HEK293 (cell line): ENCODE measurements around the gene SLC25A26.

Source experiments
- CTCF ChIA-PET: fragments of 350-600 bp; formaldehyde crosslinking; extraction: SDS; loops from one replicate; lab custom pipeline; 2021; ENCODE audit warnings: antibody characterized with exemption; lab: Yijun Ruan, JAX
- POLR2A ChIA-PET: fragments of 300-600 bp; formaldehyde crosslinking; extraction: SDS; loops from one replicate; lab custom pipeline; 2020; ENCODE audit warnings: antibody characterized with exemption, inconsistent platforms; lab: Yijun Ruan, JAX
- H3K27ac ChIP-seq: fragments of 200-500 bp; sonication (Bioruptor generic); 2 replicates; pipeline ENCODE4 v1.5.1; 2014; ENCODE audit warnings: low read depth, low read length, control low read depth, inconsistent platforms; ENCODE audit errors: extremely low read depth
- H3K36me3 ChIP-seq, 2 experiments: fragments of 200-500 bp in 1 of 2; sonication (Bioruptor generic) in 1 of 2; 1 replicate in 1 of 2; 2 replicates in 1 of 2; pipeline ENCODE4 v1.5.1; 2014 to 2017; ENCODE audit warnings: inconsistent platforms in 2 of 2, low read length in 2 of 2; ENCODE audit not compliant: control insufficient read depth in 2 of 2, insufficient read depth in 1 of 2
- H3K4me1 ChIP-seq: fragments of 200-500 bp; sonication (Bioruptor generic); 2 replicates; pipeline ENCODE4 v1.5.1; 2014; ENCODE audit warnings: mild to moderate bottlenecking, low read length, inconsistent platforms; ENCODE audit not compliant: control insufficient read depth, insufficient read depth
- H3K4me3 ChIP-seq: 2 replicates; pipeline ENCODE4 v1.5.1; 2011; ENCODE audit warnings: low read depth, mild to moderate bottlenecking, control low read depth, low read length, moderate library complexity
- H3K9me3 ChIP-seq: fragments of 200-500 bp; sonication (Bioruptor generic); 2 replicates; pipeline ENCODE4 v1.5.1; 2014; ENCODE audit warnings: low read depth, low read length, inconsistent platforms; ENCODE audit not compliant: control insufficient read depth, insufficient read depth
- BCL6B ChIP-seq: fragments of 450-650 bp; formaldehyde crosslinking; IDR thresholded peaks from 2 replicates; pipeline ENCODE4 v1.5.1; 2017; ENCODE audit warnings: missing biosample characterization, missing genetic modification characterization
- EGR2 ChIP-seq: fragments of 450-650 bp; formaldehyde crosslinking; IDR thresholded peaks from 2 replicates; pipeline ENCODE4 v1.5.1; 2016; ENCODE audit warnings: low read depth, missing biosample characterization, missing genetic modification characterization
- ELK4 ChIP-seq: IDR thresholded peaks from 2 replicates; pipeline ENCODE4 v1.6.1; 2011; ENCODE audit warnings: mild to moderate bottlenecking, low read depth, low read length, borderline replicate concordance
- FEZF1 ChIP-seq: fragments of 450-650 bp; formaldehyde crosslinking; IDR thresholded peaks from 2 replicates; pipeline ENCODE4 v1.5.1; 2016; ENCODE audit warnings: missing biosample characterization, missing genetic modification characterization
- GLIS2 ChIP-seq: fragments of 450-650 bp; formaldehyde crosslinking; IDR thresholded peaks from 2 replicates; pipeline ENCODE4 v1.5.1; 2016; ENCODE audit warnings: missing biosample characterization, missing genetic modification characterization
- KLF16 ChIP-seq: fragments of 450-650 bp; formaldehyde crosslinking; IDR thresholded peaks from 2 replicates; pipeline ENCODE4 v1.5.1; 2017; ENCODE audit warnings: missing biosample characterization, missing genetic modification characterization
- PRDM1 ChIP-seq: fragments of 450-650 bp; formaldehyde crosslinking; IDR thresholded peaks from 2 replicates; pipeline ENCODE4; 2016; ENCODE audit warnings: missing biosample characterization, missing genetic modification characterization
- PRDM2 ChIP-seq: fragments of 450-650 bp; formaldehyde crosslinking; IDR thresholded peaks from 2 replicates; pipeline ENCODE4 v1.5.1; 2016; ENCODE audit warnings: missing biosample characterization, missing genetic modification characterization, borderline replicate concordance
- SP2 ChIP-seq: fragments of 450-650 bp; formaldehyde crosslinking; IDR thresholded peaks from 2 replicates; pipeline ENCODE4 v1.5.1; 2016; ENCODE audit warnings: missing biosample characterization, missing genetic modification characterization
- TSHZ1 ChIP-seq: fragments of 450-650 bp; formaldehyde crosslinking; IDR thresholded peaks from 2 replicates; pipeline ENCODE4 v1.5.1; 2016; ENCODE audit warnings: missing biosample characterization, missing genetic modification characterization, borderline replicate concordance
- ZBTB10 ChIP-seq: fragments of 450-650 bp; formaldehyde crosslinking; IDR thresholded peaks from 2 replicates; pipeline ENCODE4 v1.5.1; 2016; ENCODE audit warnings: missing biosample characterization, missing genetic modification characterization
- ZBTB20 ChIP-seq: fragments of 450-650 bp; formaldehyde crosslinking; IDR thresholded peaks from 2 replicates; pipeline ENCODE4 v1.5.1; 2016; ENCODE audit warnings: missing biosample characterization, missing genetic modification characterization
- ZFP37 ChIP-seq: fragments of 450-650 bp; formaldehyde crosslinking; IDR thresholded peaks from 2 replicates; pipeline ENCODE4 v1.5.1; 2016; ENCODE audit warnings: missing biosample characterization, missing genetic modification characterization
- ZNF37A ChIP-seq: fragments of 450-650 bp; IDR thresholded peaks from 2 replicates; pipeline ENCODE4 v1.5.1; 2018; ENCODE audit warnings: missing biosample characterization, missing genetic modification characterization
- ZNF501 ChIP-seq: fragments of 450-650 bp; formaldehyde crosslinking; IDR thresholded peaks from 2 replicates; pipeline ENCODE4 v1.5.1; 2016; ENCODE audit warnings: missing biosample characterization, missing genetic modification characterization
- ZNF600 ChIP-seq: fragments of 450-650 bp; formaldehyde crosslinking; IDR thresholded peaks from 2 replicates; pipeline ENCODE4 v1.5.1; 2016; ENCODE audit warnings: missing biosample characterization, missing genetic modification characterization
- ZNF624 ChIP-seq: fragments of 450-650 bp; formaldehyde crosslinking; IDR thresholded peaks from 2 replicates; pipeline ENCODE4 v1.5.1; 2017; ENCODE audit warnings: missing biosample characterization, missing genetic modification characterization

Gene SLC25A26

GRCh38 chr3:66348704-66349103, 127.9 kb downstream of the SLC25A26 start:
- H3K4me3 ChIP-seq: no peak overlapping the region
- ChIA-PET POLR2A (no interaction called here), CTCF (interaction anchor here (0.7 kb wide), 1 partner anchor 1471 kb away, joined by 4 read pairs; no protein-coding TSS in a partner anchor)
- no peak overlapping the region for H3K27ac ChIP-seq
- no peaks in the 10 kb centered on the region for H3K36me3 ChIP-seq
- no peaks in the 10 kb centered on the region for H3K4me1 ChIP-seq
- no peaks in the 10 kb centered on the region for H3K9me3 ChIP-seq
- TF ChIP-seq FEZF1 (tag by site-specific recombination) (0 out of 2 replicates have a peak, but pooled peaks have one; percentile 14), EGR2 (tag by site-specific recombination) (no peak)

GRCh38 chr3:66350601-66351000, 129.8 kb downstream of the SLC25A26 start:
- Histone ChIP-seq H3K9me3 (no peaks in the 10 kb centered on the region), H3K36me3 (no peaks in the 10 kb centered on the region), H3K27ac (no peak overlapping the region), H3K4me1 (no peaks in the 10 kb centered on the region), H3K4me3 (no peak overlapping the region)
- CTCF ChIA-PET: no interaction called here
- POLR2A ChIA-PET: no interaction called here
- TF ChIP-seq SP2 (tag by site-specific recombination) (no peak), ZBTB20 (tag by site-specific recombination) (no peak), ELK4 (no peak), KLF16 (no peak), ZNF624 (no peak), ZNF37A (no peak), ZNF600 (no peak), GLIS2 (tag by site-specific recombination) (no peak), ZBTB10 (tag by site-specific recombination) (no peak), ZFP37 (tag by site-specific recombination) (no peak), PRDM1 (tag by site-specific recombination) (no peak)

GRCh38 chr3:66353039-66353438, 132.2 kb downstream of the SLC25A26 start:
- Histone ChIP-seq H3K36me3 (no peaks in the 10 kb centered on the region), H3K4me1 (no peaks in the 10 kb centered on the region), H3K9me3 (no peaks in the 10 kb centered on the region), H3K27ac (no peak overlapping the region), H3K4me3 (no peak overlapping the region)
- CTCF ChIA-PET: no interaction called here
- POLR2A ChIA-PET: no interaction called here
- TF ChIP-seq ZNF501 (tag by site-specific recombination): no peak
- no peak for TF ChIP-seq PRDM2 (tag by site-specific recombination)
- no peak for TF ChIP-seq TSHZ1
- no peak for TF ChIP-seq BCL6B (tag by site-specific recombination)
